Spinal cord (tissue), 10 donors: Measurements from ENCODE around the gene KRAS. TPM values are rescaled to one million over a fixed set of nuclear protein-coding genes. Genes with fewer than 3 reads are reported as not detected.

ENCODE experiments used
- DNase-seq, 6 donors: peaks; one replicate each; pipeline versions ENCODE4 v3.0.0 to v3.0.0-alpha.2; 2013 to 2015; ENCODE audit warnings: low spot score in 6 of 6, low read depth in 4 of 6
- H3K27ac ChIP-seq: one replicate; pipeline ENCODE4 v1.5.1; 2013; ENCODE audit warnings: low read depth, low read length, control low read depth
- H3K27me3 ChIP-seq: one replicate; pipeline ENCODE4 v1.6.1; 2013; ENCODE audit warnings: low read length; ENCODE audit not compliant: control insufficient read depth, insufficient read depth
- H3K36me3 ChIP-seq: one replicate; pipeline ENCODE4 v1.6.1; 2013; ENCODE audit warnings: low read length; ENCODE audit not compliant: control insufficient read depth, insufficient read depth
- H3K4me1 ChIP-seq: one replicate; pipeline ENCODE4 v1.6.1; 2013; ENCODE audit warnings: low read length; ENCODE audit not compliant: control insufficient read depth, insufficient read depth
- H3K4me3 ChIP-seq: one replicate; pipeline ENCODE4 v1.5.1; 2013; ENCODE audit warnings: low read depth, low read length, control low read depth
- H3K9me3 ChIP-seq: one replicate; pipeline ENCODE4 v1.6.1; 2013; ENCODE audit warnings: low read length; ENCODE audit not compliant: control insufficient read depth, insufficient read depth
- WGBS: methylation state at CpG from one replicate; pipeline ENCODE4 v1.1.5; 2013; ENCODE audit warnings: missing lambda C conversion rate; ENCODE audit not compliant: insufficient coverage; 5-methylcytosine and 5-hydroxymethylcytosine counted together
- polyA plus RNA-seq, 2 donors: library from polyadenylated mRNA; unstranded; fragments of 120-200 nt; gene quantifications; one replicate each; pipeline ENCODE4 v1.2.1, GENCODE V29; 2013; ENCODE audit not compliant: insufficient read length in 2 of 2
- total RNA-seq, 2 donors: library from RNA; depleted of rRNA in 1 of 2; stranded (reverse); fragments of 120-200 nt in 1 of 2; fragments of >200 nt in 1 of 2; gene quantifications; one replicate each; pipeline versions ENCODE4 v1.2.3 to v1.2.4, GENCODE V29; 2013 to 2014
- donor health status: healthy.

KRAS gene
- total and polyA plus RNA-seq, 4 donors, result 20.1 to 46.5 (median 41.3) TPM

DNA sequence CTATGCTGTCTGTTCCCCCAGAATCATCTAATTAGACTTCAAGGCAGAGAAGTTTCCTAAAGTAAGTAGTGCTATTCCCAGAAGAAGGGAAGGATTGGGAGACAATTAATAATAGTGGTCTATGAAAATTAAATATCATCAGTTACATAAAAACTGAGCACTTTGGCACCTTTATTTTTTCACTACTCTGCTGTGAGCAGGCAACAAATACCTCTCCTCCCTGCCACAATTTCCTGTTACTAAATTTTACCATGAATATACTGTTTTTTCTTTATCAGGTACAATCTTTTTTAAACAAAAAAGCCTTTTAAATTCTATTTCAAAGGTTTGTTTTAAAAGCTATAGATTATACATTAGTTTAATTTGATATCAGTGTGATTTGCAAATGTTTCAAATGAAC, 29.4 kb upstream of the KRAS start:
- Histone ChIP-seq H3K4me1 (no peaks in the 10 kb centered on the region), H3K36me3 (no peaks in the 10 kb centered on the region)

GRCh38 chr12:25278269-25278668, 27.5 kb upstream of the KRAS start:
- no peaks in the 10 kb centered on the region for H3K36me3 ChIP-seq
- no peaks in the 10 kb centered on the region for H3K4me1 ChIP-seq
- no peak overlapping the region for H3K4me3 ChIP-seq
- no peaks in the 10 kb centered on the region for H3K9me3 ChIP-seq
- 100% methylated on average over 2 of the region's 6 CpGs for WGBS
- H3K27me3 ChIP-seq, result no peaks in the 10 kb centered on the region
- H3K27ac ChIP-seq, result no peak overlapping the region
- no peak for DNase-seq

More for the DNA sequence above, 29.4 kb upstream of the KRAS start:
- DNase-seq, result no peak
- Histone ChIP-seq H3K9me3 (no peaks in the 10 kb centered on the region), H3K4me3 (no peak overlapping the region), H3K27me3 (no peaks in the 10 kb centered on the region), H3K27ac (no peak overlapping the region)

DNA sequence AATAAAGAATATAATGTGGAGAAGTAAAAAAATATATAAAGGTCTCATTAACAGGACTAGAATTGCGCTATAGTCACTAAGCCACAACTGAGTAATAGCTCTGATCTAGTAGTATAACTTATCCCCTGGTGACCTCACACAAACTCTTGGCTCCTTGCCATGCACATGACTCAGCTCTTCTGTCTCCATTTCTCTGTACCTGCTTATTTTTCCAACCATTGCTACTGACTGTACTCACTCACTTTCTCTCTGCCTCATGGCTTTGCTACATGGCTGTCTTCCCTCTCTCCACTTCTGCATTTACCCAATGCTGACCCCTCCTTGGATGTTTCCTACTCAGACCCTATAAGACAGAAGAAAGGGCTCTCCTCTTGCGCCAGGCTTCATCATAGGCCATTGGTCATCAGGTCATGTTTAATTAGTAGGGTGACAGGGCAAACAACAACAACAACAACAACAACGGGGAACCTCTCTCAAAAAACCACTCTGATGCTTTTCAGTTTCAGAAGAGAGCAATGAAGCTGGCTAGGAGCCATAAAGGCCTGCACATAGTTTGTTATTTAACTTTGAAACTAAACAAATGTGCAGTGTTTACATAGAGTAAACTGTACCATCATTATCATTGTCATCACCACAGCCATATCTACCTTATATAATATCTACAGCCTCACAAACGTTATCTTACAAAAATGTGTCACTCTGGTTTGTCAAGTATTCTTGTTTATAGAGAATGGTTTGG, 25.6 kb upstream of the KRAS start:
- H3K4me1 ChIP-seq, result no peaks in the 10 kb centered on the region
- no CpG with 5 or more reads among the region's 4 CpGs for WGBS
- no peaks in the 10 kb centered on the region for H3K9me3 ChIP-seq
- no peaks in the 10 kb centered on the region for H3K36me3 ChIP-seq
- H3K27me3 ChIP-seq, result no peaks in the 10 kb centered on the region
- no peak overlapping the region for H3K4me3 ChIP-seq
- no peak overlapping the region for H3K27ac ChIP-seq
- DNase-seq, result no peak

- WGBS, result no CpG with 5 or more reads among the region's 4 CpGs
- no peaks in the 10 kb centered on the region for H3K27me3 ChIP-seq
- H3K36me3 ChIP-seq, result no peaks in the 10 kb centered on the region
- no peak for DNase-seq
- no peak overlapping the region for H3K4me3 ChIP-seq
- H3K27ac ChIP-seq, result no peak overlapping the region
- H3K9me3 ChIP-seq, result no peaks in the 10 kb centered on the region
- H3K4me1 ChIP-seq, result no peaks in the 10 kb centered on the region
Observed at GRCh38 chr12:25271486-25272098, 20.9 kb upstream of the KRAS start.

GRCh38 chr12:25269701-25270100, 19.0 kb upstream of the KRAS start:
- Histone ChIP-seq H3K4me1 (no peaks in the 10 kb centered on the region), H3K9me3 (no peaks in the 10 kb centered on the region), H3K4me3 (no peak overlapping the region), H3K27ac (no peak overlapping the region), H3K27me3 (no peaks in the 10 kb centered on the region), H3K36me3 (no peaks in the 10 kb centered on the region)
- WGBS, result 94% methylated on average over 2 of the region's 2 CpGs
- DNase-seq, result no peak

DNA sequence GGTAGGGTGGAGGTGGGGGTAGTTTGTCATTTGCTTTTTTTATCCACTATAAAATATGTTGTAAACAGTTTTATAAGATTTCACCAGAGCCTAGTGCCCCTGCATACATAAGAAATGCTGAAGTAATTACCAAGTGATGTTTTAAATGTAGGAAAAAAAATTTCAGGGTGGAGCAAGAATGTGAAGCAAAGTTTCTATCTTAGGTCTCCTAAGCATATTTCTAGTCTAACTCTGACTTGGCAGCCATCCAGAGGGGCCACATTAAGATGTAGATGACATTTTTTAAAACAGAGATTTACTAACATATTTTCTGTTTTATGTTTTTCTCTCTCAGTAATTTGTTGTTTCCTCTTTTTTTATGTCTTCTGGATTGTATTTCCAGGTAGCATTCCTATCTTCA, 15.8 kb upstream of the KRAS start:
- H3K27me3 ChIP-seq, result no peaks in the 10 kb centered on the region
- H3K36me3 ChIP-seq, result no peaks in the 10 kb centered on the region
- H3K4me3 ChIP-seq, result no peak overlapping the region
- no peak for DNase-seq
- H3K4me1 ChIP-seq, result no peaks in the 10 kb centered on the region
- no peaks in the 10 kb centered on the region for H3K9me3 ChIP-seq
- no peak overlapping the region for H3K27ac ChIP-seq

DNA sequence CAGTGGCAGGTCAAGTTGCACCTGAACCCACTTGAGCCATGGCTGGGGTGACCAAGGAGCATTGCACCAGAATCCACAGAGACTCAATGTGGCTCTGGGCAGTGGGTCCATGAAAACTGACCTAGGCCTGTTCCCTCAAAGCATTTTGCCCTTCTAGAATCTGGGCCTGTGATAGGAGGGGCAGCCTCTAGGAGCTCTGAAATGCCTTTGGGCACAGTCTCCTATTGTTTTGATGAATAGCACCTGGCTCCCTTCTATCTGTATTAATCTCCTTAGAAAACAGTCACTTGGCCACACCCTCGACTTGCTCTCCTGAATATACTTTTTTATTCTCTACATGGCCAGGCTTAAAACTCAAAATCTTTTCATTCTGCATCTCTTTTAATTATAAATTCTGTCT, 14.1 kb upstream of the KRAS start:
- no peak overlapping the region for H3K27ac ChIP-seq
- no peaks in the 10 kb centered on the region for H3K27me3 ChIP-seq
- DNase-seq, result no peak
- H3K36me3 ChIP-seq, result no peaks in the 10 kb centered on the region
- H3K4me1 ChIP-seq, result no peaks in the 10 kb centered on the region
- WGBS, result 100% methylated on average over 1 of the region's 1 CpG
- H3K4me3 ChIP-seq, result no peak overlapping the region
- H3K9me3 ChIP-seq, result no peaks in the 10 kb centered on the region

DNA sequence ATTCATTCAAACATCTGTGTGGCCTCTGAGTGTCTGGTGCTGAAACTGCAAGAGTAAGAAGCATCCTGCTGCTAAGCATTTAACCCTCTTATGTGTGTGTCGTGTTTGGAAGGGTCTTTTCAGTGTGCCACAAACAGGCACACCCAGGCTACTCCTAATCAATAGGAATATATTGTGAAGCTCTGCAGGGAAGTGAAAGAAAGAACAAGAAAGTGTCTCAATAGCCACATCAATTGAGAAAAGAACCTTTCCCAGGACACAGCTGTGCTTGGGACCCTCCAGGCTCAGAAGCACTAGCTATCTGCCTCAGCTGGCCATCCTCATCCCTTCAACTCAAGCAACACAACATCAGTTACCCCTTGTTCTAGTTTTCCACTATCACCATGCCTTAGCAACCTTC, 13.4 kb upstream of the KRAS start:
- H3K36me3 ChIP-seq, result no peaks in the 10 kb centered on the region
- no peaks in the 10 kb centered on the region for H3K4me1 ChIP-seq
- H3K4me3 ChIP-seq, result no peak overlapping the region
- DNase-seq, result no peak
- no peaks in the 10 kb centered on the region for H3K27me3 ChIP-seq
- H3K27ac ChIP-seq, result no peak overlapping the region
- no peaks in the 10 kb centered on the region for H3K9me3 ChIP-seq
- no CpG with 5 or more reads among the region's 1 CpG for WGBS

- DNase-seq, result no peak
- H3K4me3 ChIP-seq, result no peak overlapping the region
- no CpG with 5 or more reads among the region's 4 CpGs for WGBS
- H3K9me3 ChIP-seq, result no peaks in the 10 kb centered on the region
- H3K36me3 ChIP-seq, result no peaks in the 10 kb centered on the region
- H3K4me1 ChIP-seq, result no peaks in the 10 kb centered on the region
- no peak overlapping the region for H3K27ac ChIP-seq
- H3K27me3 ChIP-seq, result no peaks in the 10 kb centered on the region
Observed at GRCh38 chr12:25263594-25263993, 12.9 kb upstream of the KRAS start.

DNA sequence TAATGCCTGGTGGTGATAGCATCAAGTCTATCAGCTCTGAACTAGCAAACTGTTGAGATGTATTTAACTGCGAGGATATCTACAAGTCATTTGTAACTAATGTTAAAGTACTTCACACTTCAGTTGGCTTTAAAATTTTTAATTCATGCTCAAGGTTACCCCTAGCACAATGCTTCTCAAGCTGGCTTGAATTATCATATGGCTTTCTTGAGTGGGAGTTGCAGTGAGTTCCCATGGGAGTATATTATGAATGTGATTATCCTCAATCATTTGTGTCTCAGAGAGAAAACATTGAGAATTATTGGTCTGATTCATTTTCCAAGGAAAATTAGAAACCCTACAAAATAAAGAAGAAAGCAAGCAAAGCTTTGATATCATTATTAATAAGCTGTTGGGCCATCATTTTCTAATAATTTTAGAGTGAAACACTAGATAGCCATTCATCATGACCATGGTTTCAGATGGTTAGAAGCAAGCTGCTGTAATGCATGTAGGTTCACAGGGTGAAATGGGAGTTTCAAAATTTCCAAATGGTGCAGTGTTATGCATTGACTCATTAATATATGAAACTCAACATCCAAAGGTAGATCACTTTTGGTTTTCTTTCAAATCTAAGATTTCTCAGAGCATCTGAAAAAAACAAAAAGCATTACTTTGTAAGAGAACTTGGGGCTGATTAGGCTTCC, 11.8 kb upstream of the KRAS start:
- Histone ChIP-seq H3K27me3 (no peaks in the 10 kb centered on the region), H3K27ac (no peak overlapping the region), H3K4me1 (no peaks in the 10 kb centered on the region), H3K9me3 (no peaks in the 10 kb centered on the region), H3K36me3 (no peaks in the 10 kb centered on the region), H3K4me3 (no peak overlapping the region)
- DNase-seq, result no peak
- WGBS, result no CpG with 5 or more reads among the region's 1 CpG
